Body of pancreas (tissue), 4 donors: Measurements from ENCODE around the gene PI4K2A. TPM values are rescaled to one million over a fixed set of nuclear protein-coding genes. Genes with fewer than 3 reads are reported as not detected.

ENCODE experiments used
- ATAC-seq: fragments of 150-250 bp; one replicate; pipeline ENCODE4 v1.9.1; 2016
- DNase-seq, 4 donors: peaks; one replicate each; pipeline ENCODE4 v3.0.0-alpha.2; 2019
- H3K27ac ChIP-seq, 4 donors: fragments of 200-600 bp; sonication (generic); 1 replicate in 3 of 4; 2 replicates in 1 of 4; pipeline versions ENCODE4 v1.5.1 to v1.6.1; 2016 to 2019; ENCODE audit warnings: mild to moderate bottlenecking in 1 of 4, mixed read lengths in 1 of 4, moderate library complexity in 1 of 4
- H3K27me3 ChIP-seq, 2 donors: fragments of 200-600 bp; sonication (generic); one replicate each; pipeline ENCODE4 v1.6.0; 2016; ENCODE audit warnings: mild to moderate bottlenecking in 1 of 2
- H3K36me3 ChIP-seq, 2 donors: fragments of 200-600 bp; sonication (generic); replicated peaks in 1 of 2; 2 replicates each; pipeline ENCODE4 v1.5.1; 2016; ENCODE audit warnings: low read depth in 2 of 2; ENCODE audit not compliant: insufficient read depth in 1 of 2
- H3K4me1 ChIP-seq: fragments of 200-600 bp; sonication (generic); one replicate; pipeline ENCODE4 v1.6.0; 2016
- H3K4me3 ChIP-seq, 2 donors: fragments of 200-600 bp; sonication (generic); 1 replicate in 1 of 2; 2 replicates in 1 of 2; pipeline ENCODE4 v1.5.1; 2016 to 2019
- H3K9me3 ChIP-seq, 3 donors: fragments of 200-600 bp; sonication (generic); 1 replicate in 2 of 3; 2 replicates in 1 of 3; pipeline ENCODE4 v1.5.1; 2016
- CTCF ChIP-seq, 7 experiments: fragments of 450-650 bp in 4 of 7; fragments of 200-600 bp in 3 of 7; sonication (generic) in 3 of 7; IDR thresholded peaks; one replicate each; pipeline ENCODE4 v1.5.1; 2016 to 2019; ENCODE audit warnings: antibody characterized with exemption in 7 of 7
- POLR2A ChIP-seq, 3 donors: fragments of 450-650 bp; IDR thresholded peaks; one replicate each; pipeline ENCODE4 v1.6.1; 2016; ENCODE audit warnings: antibody characterized with exemption in 3 of 3, mild to moderate bottlenecking in 2 of 3
- WGBS, 2 donors: methylation state at CpG; one replicate each; pipeline ENCODE4 v1.1.5; 2017; 5-methylcytosine and 5-hydroxymethylcytosine counted together
- intact Hi-C: fragments of 100-400 bp; cut with DNase I; formaldehyde crosslinking; loops from one replicate; pipeline ENCODE4 v1.15.1; 2023
- total RNA-seq, 2 donors: library from RNA; depleted of rRNA; stranded (reverse); fragments of >200 nt; gene quantifications; one replicate each; pipeline ENCODE4 v1.1.0, GENCODE V29; 2016

PI4K2A gene
- total RNA-seq, 2 donors from 2014 or later: 3.6 to 5.7 TPM

GRCh38 chr10:97601268-97602215 is 38.9 kb upstream of the PI4K2A start:
- H3K4me1 ChIP-seq: peaks cover 4% of the 10 kb centered on the region
- H3K4me3 ChIP-seq: no peak overlapping the region
- DNase-seq (no peak), ATAC-seq (no peak)
- no peaks in the 10 kb centered on the region for H3K9me3 ChIP-seq
- TF ChIP-seq CTCF (IDR thresholded peaks at IDR 0.05) (no peak), POLR2A (IDR thresholded peaks at IDR 0.05) (no peak)
- no peaks in the 10 kb centered on the region for H3K27me3 ChIP-seq
- intact Hi-C loops: no loop called here
- no peaks in the 10 kb centered on the region for H3K36me3 ChIP-seq
- H3K27ac ChIP-seq: no peak overlapping the region
- 72 to 94% methylated on average over 6 to 21 of the region's 21 CpGs for WGBS, 2 donors

- 91 to 92% methylated on average over 5 of the region's 5 CpGs for WGBS, 2 donors
- TF ChIP-seq POLR2A (IDR thresholded peaks at IDR 0.05) (no peak), CTCF (IDR thresholded peaks at IDR 0.05) (no peak)
- no peak for ATAC-seq
- Histone ChIP-seq H3K27me3 (no peaks in the 10 kb centered on the region), H3K4me1 (no peaks in the 10 kb centered on the region), H3K9me3 (no peaks in the 10 kb centered on the region), H3K27ac (no peak overlapping the region), H3K4me3 (no peak overlapping the region), H3K36me3 (no peaks in the 10 kb centered on the region)
- DNase-seq: no peak
- intact Hi-C loops: no loop called here
Observed at GRCh38 chr10:97607095-97607636, 33.3 kb upstream of the PI4K2A start.

GRCh38 chr10:97608991-97609561 is 31.4 kb upstream of the PI4K2A start:
- intact Hi-C loops: no loop called here
- Histone ChIP-seq H3K27ac (no peak overlapping the region), H3K4me1 (no peaks in the 10 kb centered on the region), H3K4me3 (no peak overlapping the region), H3K36me3 (no peaks in the 10 kb centered on the region), H3K27me3 (no peaks in the 10 kb centered on the region), H3K9me3 (no peaks in the 10 kb centered on the region)
- no peak for DNase-seq
- WGBS, 2 donors: 86 to 89% methylated on average over 7 to 11 of the region's 13 CpGs
- TF ChIP-seq CTCF (IDR thresholded peaks at IDR 0.05) (no peak), POLR2A (IDR thresholded peaks at IDR 0.05) (no peak)
- no peak for ATAC-seq

- TF ChIP-seq CTCF (IDR thresholded peaks at IDR 0.05) (no peak), POLR2A (IDR thresholded peaks at IDR 0.05) (no peak)
- ATAC-seq (no peak), DNase-seq (no peak)
- 79 to 88% methylated on average over 9 of the region's 12 CpGs for WGBS, 2 donors
- intact Hi-C loops: no loop called here
- no peaks in the 10 kb centered on the region for H3K4me1 ChIP-seq
- no peaks in the 10 kb centered on the region for H3K36me3 ChIP-seq
- no peak overlapping the region for H3K4me3 ChIP-seq
- no peaks in the 10 kb centered on the region for H3K27me3 ChIP-seq
- H3K9me3 ChIP-seq: no peaks in the 10 kb centered on the region
- H3K27ac ChIP-seq: no peak overlapping the region
Observed at GRCh38 chr10:97611473-97611872, 29.0 kb upstream of the PI4K2A start.
